NK-92 (cell line): ENCODE data around the gene MARCHF10.

Experiments used
- DNase-seq: peaks from one replicate; lab custom pipeline; 2025; ENCODE audit not compliant: unreplicated experiment; lab: John Stamatoyannopoulos, UW

The MARCHF10 gene

DNA sequence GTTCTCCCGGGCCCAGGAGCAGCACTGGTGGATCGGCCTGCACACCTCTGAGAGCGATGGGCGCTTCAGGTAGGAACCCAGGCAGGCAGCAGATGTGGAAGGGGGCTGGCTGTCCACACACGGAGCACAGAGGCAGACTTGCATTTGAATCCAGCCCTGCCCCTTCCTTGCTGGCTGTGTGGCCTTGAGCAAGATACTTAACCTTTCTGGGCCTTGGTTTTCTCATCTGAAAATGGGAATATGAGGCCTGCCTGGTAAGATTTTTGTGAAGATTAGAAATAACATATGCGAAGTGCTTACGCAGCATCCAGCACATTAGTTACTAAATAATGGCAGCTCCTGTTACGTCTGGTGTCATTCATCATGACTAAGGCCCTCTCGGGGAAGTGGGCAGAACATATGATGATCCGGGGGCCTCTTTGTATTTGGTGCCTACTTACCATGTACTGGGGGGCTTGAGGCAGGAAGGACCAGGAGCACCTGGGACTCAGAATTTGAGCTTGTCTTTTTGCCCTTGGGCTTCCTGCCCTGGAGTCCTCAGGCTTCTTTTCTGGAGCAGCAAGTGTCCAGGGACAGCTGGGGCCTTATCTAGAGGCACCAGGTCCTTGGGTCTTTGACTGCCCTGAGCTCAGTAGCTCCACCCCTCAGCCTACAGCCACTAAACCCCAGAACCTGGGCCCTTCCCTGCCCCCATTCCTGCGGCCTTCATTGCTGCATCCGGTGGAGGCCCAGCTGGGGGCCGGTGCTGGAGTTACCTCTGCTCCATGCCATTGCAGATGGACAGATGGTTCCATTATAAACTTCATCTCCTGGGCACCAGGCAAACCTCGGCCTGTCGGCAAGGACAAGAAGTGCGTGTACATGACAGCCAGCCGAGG lies 126.8 kb downstream of the MARCHF10 start:
- no peak for DNase-seq

DNA sequence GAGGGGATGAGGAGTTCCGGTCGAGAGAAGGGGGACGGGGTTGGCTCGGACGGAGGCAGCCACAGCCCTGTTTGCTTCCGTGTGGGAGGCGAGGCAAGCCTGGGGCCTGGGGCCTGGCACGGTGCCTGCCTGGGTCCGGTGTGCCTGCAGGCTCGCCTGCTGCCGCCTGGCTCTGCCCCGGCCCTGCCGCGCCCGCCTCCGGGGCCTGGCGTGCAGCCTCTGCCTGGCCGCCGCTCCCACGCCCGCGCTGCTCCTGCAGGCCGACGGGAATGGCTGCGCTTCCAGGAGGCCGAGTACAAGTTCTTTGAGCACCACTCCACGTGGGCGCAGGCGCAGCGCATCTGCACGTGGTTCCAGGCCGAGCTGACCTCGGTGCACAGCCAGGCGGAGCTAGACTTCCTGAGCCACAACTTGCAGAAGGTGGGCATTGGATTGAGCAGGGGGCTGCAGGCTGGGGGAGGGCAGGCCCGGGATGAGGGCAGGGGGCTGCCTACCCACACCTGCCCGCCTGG lies 127.5 kb downstream of the MARCHF10 start:
- DNase-seq: no peak

DNA sequence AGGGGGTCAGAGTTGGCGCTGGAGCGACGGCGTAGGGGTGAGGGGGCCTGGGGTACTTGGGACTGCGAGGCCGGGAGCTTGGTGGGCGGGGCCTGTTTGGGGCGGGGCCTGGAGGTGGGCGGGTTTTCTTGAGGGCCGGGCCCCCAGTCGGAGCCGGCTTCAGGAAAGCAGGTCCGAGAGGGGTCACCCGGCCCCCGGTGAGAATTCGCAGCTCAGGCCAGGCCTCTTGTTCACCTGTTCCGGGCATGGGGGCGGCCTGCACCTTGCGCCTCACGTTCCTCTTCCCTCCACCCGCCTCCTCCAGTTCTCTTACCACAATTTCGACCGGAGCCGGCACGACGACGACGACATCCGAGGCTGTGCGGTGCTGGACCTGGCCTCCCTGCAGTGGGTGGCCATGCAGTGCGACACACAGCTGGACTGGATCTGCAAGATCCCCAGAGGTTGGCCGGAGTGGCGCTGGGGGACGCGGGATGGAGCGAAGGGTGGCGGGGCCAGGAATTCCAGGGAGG lies 128.2 kb downstream of the MARCHF10 start:
- no peak for DNase-seq

DNA sequence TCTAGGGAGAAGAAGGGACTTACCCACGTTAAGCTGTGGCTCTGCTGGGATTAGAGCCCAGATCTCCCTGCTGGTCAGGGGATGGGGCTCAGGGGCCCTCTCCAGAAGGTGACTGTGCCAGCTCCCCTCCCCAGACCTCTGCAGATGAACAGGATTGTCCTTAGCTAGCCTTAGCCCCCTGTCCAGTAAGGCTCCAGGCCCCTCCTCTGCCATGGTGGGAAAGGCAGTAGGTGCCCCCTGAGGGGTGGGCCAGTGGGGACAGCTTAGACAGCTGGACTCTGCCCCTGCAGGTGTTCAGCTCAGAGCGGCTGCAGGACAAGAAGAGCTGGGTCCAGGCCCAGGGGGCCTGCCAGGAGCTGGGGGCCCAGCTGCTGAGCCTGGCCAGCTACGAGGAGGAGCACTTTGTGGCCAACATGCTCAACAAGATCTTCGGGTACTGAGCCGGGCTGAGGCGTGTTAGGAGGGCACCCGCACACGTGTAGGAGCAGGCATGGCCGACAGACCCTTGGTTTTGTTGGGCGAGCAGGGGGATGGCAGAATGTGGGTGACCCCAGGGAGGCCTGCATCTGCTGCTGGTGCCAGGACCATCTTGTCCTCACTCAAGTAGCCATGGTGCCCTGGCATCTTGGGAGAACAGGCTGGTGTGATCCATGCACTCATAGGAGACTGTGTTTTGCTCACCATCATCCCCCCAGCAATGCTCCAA lies 129.7 kb downstream of the MARCHF10 start:
- no peak for DNase-seq

DNA sequence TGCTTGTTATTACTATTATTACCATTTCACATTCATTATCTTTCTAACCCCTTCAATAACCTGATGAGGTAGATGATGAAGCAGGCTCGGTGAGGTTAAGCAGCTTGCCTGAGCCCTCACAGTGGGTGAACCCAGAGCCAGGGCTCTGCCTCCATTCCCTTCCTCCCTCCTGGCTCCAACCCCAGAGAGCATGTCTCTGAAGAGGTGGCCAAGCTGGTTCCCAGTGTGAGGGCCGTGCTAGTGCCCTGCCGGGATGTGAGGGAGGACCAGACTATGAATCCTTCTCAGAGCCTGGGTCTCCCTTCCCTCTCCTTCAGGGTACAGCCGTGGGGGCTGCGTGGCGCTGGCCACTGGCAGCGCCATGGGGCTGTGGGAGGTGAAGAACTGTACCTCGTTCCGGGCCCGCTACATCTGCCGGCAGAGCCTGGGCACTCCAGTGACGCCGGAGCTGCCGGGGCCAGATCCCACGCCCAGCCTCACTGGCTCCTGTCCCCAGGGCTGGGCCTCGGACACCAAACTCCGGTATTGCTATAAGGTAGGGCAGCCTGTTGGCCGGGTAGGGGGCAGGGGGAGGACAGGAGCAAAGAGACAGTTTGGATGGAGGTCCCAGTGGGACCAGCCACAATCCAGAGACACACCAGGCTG lies 131.0 kb downstream of the MARCHF10 start:
- DNase-seq: no peak

DNA sequence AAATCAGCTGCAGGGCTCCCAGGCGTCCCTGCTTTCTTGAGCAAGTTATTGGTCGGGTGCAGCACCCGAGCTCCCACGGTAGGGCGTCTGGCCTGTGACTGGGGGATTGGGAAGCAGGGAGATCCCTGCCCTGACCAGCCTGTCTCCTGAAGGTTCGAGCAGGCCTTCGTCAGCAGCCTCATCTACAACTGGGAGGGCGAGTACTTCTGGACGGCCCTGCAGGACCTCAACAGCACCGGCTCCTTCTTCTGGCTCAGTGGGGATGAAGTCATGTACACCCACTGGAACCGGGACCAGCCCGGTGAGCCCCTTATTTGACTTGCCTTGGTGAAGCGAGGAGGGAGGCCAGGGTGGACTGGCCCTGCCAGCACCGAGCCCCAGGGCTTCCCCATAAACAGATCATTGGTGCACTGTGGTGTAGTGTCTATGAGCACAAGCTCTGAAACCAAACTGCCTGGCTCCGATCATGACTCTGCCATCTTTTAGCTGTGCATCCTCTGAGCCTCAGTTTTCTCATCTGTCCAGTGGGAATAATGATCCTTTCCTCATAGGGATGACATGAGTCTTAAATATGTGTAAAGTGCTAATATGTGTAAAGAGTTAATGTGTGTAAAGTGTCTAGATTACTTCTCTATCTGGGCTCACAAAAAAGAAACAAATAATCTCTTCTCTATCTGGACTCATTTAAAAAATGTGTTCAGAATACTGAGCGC lies 131.7 kb downstream of the MARCHF10 start:
- DNase-seq: no peak

DNA sequence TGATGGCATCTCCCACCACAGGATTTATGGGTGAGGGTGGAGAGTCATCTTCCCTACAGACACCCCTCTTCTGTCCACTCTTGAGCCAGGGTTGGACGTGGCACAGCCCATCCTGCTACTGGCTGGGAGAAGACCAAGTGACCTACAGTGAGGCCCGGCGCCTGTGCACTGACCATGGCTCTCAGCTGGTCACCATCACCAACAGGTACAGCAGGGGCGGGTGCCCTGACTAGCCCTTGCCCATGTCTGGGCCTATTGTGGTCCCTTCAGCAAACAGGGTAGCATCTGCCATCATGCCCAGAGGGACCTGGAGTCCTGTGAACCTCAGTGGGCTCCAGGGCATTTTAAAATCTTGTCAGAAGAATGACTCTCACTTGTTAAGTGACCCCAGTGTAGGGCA lies 132.4 kb downstream of the MARCHF10 start:
- DNase-seq: no peak

DNA sequence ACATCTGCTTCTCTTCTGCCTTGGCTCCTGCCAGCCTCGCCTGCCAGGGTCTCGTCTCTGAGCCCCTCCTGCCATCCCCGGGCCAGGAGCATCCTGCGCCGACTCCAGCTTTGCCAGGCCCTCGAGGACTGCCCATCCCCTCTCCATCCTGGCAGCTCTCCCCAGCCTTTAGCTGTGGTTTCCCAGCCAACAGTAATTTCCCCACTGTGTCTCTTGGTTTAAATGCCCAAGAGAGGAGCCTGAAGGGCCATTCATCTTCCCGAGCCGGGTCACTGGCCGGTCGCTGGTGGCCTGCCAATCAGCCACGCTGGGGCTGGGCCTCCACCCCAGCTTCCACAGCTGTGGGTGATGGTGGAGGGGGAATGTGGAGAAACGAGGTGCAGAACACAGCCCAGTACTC lies 132.9 kb downstream of the MARCHF10 start:
- DNase-seq: no peak

DNA sequence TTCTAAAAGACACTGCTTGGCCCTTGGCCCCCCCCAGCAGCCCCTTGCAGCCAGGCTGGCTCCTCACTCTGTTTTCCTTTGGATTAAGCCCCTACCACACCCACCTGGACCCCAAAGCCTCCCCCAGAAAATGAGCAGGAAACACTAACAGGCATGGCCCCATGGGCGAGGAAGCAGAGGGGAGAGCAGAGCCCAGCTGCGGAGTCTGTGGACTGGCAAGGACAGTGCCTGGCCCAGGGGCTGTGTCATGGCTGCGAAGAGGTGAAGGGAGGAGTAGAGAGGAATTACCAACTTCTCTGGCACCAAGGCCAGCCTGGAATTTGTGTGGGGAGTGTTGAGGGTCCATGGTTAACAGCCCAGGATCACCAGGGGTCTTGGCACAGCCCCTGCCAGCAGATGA lies 133.3 kb downstream of the MARCHF10 start:
- DNase-seq: no peak

DNA sequence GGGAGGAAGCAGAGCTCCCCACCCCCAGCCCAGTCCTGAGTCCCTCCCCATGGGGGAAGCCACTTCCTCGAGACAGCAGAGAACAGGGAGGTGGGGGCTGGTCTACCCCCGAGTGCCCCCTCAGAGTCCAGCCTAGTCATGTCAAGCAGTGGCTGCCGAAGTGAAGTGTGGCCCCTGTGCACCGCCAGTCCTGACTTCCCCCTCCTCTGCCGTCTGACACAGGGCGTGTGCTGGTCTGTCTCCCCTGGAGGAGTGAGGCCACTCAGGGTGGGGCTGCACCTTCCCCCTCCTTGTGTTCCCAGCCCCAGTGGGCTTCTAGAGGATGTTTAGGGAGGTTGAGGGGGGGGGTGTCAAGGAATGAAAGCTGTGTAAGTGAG lies 133.8 kb downstream of the MARCHF10 start:
- DNase-seq: no peak

DNA sequence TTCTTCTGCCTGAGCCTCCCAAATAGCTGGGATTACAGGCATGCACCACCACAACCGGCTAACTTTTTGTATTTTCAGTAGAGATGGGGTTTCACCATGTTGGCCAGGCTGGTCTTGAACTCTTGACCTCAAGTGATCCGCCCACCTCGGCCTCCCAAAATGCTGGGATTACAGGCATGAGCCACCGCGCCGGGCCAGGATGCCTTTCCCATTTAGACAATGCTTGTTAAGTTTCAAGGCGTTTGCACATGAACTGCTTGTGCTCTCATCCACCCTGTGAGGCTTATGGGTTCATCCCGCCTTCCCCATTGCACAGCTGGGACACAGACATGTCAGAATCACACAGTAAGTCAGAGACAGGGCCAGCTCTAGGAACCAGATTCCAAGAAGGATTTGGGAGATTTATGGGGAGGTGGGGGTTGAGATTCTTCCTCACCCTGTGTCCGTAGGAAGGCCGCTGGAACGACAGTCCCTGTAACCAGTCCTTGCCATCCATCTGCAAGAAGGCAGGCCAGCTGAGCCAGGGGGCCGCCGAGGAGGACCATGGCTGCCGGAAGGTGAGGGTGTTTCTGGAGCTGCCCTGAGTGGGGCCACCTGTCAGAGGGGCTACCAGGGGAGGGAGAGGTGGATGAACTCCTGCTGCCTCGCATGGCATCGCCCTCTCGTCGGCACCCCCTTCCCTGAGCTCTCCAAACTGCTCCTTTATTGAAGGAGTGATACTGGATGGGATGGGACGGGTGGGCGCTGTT lies 134.3 kb downstream of the MARCHF10 start:
- DNase-seq: no peak

DNA sequence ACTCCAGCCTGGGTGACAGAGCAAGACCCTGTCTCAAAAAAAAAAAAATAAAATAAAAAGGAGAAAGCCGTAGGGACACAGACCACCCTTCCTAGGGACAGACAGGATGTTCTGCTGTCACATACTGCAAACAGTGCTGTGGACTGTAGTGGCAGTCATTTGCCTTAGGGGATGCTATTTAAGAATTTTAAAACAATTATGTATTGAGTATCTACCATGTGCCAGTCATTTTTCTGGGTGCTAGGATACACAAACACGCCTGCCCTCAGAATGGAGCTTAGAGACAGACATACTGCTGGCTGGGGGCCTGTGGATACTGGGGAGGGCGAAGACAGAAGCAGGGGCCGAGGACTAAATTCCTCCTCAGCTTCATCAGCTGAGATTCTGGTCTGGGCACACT lies 135.2 kb downstream of the MARCHF10 start:
- no peak for DNase-seq

DNA sequence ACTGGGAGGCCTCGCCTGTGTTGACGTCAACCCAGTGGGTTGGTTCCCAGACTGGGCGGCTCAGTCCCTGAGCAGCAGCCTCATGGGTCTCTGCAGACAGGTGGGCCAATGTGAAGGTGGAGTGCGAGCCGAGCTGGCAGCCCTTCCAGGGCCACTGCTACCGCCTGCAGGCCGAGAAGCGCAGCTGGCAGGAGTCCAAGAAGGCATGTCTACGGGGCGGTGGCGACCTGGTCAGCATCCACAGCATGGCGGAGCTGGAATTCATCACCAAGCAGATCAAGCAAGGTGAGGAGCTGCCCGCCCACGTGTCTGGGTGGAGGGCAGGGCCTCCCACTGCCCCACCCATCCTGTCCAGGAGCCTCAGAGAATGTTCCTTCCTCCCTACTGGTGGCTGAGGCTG lies 136.6 kb downstream of the MARCHF10 start:
- no peak for DNase-seq

DNA sequence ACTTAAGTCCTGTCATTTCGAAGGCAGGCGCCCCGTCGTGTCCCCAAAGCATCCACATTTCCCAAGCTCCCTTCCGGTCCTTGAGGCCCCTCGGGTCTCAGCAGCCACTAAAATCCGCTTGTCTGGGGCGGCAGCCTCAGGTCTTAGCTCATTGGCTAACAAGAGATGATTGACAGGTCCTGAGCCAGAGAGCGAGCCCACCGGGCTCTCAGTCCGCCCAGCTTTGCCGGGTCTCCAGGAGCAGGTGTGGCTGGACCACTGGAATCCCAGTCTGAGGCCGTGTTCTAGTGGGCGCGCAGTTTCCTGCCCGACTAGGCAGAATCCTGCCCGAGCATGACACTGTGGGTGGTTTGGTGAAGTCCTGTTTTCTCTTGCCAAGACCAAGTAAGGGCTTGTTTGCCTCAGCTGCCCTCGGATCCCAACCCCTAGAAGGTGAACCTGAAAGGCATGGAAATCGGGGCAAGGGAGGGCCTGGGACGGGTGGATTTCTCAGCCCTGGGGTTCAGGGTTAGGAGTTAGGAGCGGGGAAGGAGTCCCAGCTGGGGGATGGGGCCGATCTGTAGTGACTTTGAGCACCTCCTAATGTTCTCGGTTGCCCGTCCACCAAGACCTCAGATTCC lies 137.8 kb downstream of the MARCHF10 start:
- no peak for DNase-seq

DNA sequence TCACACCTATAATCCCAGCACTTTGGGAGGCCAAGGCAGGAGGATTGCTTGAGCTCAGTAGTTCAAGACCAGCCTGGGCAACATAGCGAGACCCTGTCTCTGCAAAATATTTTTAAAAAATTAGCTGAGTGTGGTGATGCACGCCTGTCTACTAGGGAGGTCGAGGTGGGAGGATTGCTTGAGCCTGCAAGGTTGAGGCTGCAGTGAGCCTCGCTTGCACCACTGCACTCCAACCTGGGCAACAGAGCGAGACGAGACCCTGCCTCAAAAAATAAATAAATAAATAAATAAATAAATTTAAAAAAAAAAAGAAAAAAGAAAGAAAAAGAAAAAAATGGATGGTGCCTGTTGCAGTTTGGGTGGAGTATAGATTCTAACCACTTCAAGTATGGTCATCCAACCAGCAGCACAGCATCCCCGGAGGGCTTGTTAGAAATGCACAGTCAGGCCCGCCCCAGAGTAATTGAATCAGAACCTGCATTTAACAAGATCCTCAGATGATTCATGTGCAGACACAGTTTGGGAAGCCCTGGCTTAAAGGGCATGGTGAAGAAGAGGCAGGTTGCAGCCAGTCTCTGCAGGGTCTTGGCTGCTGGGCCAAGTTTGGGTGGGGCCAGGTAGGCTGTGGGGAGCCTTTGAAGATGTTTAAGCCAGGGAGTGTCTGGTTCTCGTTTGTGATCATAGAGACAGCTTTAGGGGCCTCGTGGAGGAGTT lies 139.9 kb downstream of the MARCHF10 start:
- no peak for DNase-seq

DNA sequence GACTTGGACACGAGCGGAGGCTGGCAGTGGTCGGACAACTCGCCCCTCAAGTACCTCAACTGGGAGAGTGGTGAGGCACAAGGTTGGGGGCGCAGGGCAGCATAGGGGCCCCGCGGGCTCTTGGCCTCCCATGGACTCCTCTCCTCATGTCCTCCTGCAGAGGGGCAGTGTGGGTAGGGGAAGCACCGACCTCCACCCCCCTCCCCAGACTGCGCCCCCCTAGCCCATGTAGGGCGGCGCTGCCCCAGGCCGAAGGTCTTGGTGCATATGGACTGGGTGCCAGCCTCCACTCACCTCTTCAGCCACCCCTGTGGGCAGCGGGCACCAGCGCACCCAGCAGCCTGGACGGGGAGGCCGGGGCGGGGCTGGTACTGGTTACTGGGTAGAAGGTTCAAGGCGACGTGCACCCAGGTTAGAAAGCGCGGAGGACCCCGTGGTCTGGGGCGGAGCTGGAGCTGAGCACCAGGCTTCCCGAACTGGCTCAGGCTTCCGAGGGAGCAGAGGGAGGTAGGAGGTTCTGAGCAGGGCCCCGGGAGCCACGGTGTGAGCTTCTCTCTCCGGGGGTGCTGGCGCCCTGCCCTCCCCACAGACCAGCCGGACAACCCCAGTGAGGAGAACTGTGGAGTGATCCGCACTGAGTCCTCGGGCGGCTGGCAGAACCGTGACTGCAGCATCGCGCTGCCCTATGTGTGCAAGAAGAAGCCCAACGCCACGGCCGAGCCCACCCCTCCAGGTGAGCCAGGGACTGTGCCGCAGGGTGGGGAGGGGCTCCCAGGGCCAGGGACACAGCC lies 141.1 kb downstream of the MARCHF10 start:
- DNase-seq: no peak

DNA sequence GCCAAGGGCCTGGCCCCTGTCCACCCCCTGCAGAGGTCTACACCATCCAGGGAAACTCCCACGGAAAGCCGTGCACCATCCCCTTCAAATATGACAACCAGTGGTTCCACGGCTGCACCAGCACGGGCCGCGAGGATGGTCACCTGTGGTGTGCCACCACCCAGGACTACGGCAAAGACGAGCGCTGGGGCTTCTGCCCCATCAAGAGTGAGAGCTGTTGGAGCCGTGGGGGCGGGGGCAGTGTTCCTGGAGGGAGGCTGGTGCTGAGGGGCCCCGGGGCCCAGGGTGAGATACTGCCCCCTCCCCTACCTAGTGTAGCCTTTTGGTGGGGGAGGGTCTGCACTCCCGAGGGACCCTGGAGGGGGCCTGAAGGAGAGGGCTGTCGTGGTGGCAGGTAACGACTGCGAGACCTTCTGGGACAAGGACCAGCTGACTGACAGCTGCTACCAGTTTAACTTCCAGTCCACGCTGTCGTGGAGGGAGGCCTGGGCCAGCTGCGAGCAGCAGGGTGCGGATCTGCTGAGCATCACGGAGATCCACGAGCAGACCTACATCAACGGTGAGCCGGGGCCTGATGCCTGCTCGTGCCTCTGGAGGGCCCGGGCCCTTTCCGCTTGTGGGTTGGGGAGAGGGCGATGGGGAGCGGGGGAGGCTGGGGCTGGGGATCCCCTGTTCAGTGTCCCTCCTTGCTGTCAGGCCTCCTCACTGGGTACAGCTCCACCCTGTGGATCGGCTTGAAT lies 141.9 kb downstream of the MARCHF10 start:
- DNase-seq: no peak

DNA sequence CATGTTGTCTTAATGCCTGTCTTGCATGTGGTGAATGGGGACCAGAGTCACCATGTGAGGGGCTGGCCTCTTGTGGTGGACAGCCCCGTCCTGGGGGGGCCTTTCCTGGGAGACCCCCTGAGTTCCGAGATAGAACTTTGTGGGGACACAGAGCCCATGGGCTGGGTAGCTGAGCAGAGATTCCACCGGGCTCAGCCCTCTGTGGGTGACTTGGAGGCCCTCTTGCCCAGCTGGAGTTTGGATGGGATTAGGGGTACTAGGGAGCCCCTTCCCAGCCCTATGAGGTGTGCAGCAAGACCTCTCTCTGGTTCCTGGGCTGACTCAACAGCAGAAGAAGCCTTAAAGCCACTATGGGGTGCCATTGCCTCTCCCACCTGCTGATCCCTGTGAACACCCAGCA lies 142.5 kb downstream of the MARCHF10 start:
- no peak for DNase-seq
